Ovary (tissue), 9 donors: Measurements from ENCODE around the gene C1QA. TPM values are rescaled to one million over a fixed set of nuclear protein-coding genes. Genes with fewer than 3 reads are reported as not detected.
"Not testable (repeated sequence)": the region's sequence is repeated elsewhere in the genome, so short reads cannot be mapped to it uniquely, and the experiment has no call there.

Experiments used
- DNase-seq, 5 donors: peaks; one replicate each; pipeline ENCODE4 v3.0.0-alpha.2; 2019 to 2020
- H3K27ac ChIP-seq, 2 donors: fragments of 200-600 bp; one replicate each; pipeline versions ENCODE4 v1.5.1 to v1.8.0; 2019 to 2022
- H3K27me3 ChIP-seq: fragments of 200-600 bp; one replicate; pipeline ENCODE4 v1.8.0; 2022
- H3K36me3 ChIP-seq: fragments of 200-600 bp; sonication (generic); one replicate; pipeline ENCODE4 v1.5.1; 2019
- H3K4me1 ChIP-seq: one replicate; pipeline ENCODE4 v1.8.1; 2013; ENCODE audit warnings: mild to moderate bottlenecking, moderate library complexity; ENCODE audit not compliant: insufficient read depth
- H3K4me3 ChIP-seq: fragments of 200-600 bp; sonication (generic); one replicate; pipeline ENCODE4 v1.5.1; 2017
- H3K9me3 ChIP-seq, 2 donors: fragments of 200-600 bp in 1 of 2; sonication (generic) in 1 of 2; one replicate each; pipeline versions ENCODE4 v1.5.1 to v1.8.1; 2013 to 2019; ENCODE audit warnings: mild to moderate bottlenecking in 1 of 2, moderate library complexity in 1 of 2
- CTCF ChIP-seq, 3 donors: fragments of 450-650 bp in 2 of 3; fragments of 200-600 bp in 1 of 3; IDR thresholded peaks; one replicate each; pipeline versions ENCODE4 v1.5.1 to v1.8.0; 2016 to 2022; ENCODE audit warnings: antibody characterized with exemption in 3 of 3, mild to moderate bottlenecking in 1 of 3
- EP300 ChIP-seq: sonication (generic); formaldehyde crosslinking; IDR thresholded peaks from one replicate; pipeline ENCODE4 v1.6.1; 2017; ENCODE audit warnings: antibody characterized with exemption
- POLR2A ChIP-seq: fragments of 450-650 bp; IDR thresholded peaks from one replicate; pipeline ENCODE4 v1.6.1; 2017; ENCODE audit warnings: antibody characterized with exemption, mild to moderate bottlenecking, moderate library complexity
- WGBS, 3 donors: extraction: QIAGEN DNeasy Blood & Tissue Kit in 1 of 3; methylation state at CpG; one replicate each; pipeline versions ENCODE4 v1.1.5 to v1.1.7; 2013 to 2017; 5-methylcytosine and 5-hydroxymethylcytosine counted together
- intact Hi-C, 4 donors: fragments of 100-400 bp; cut with DNase I; formaldehyde crosslinking; loops; one replicate each; pipeline versions ENCODE4 v1.11.0 to v1.15.1; 2022 to 2023
- polyA plus RNA-seq, 2 donors: library from polyadenylated mRNA; stranded (reverse); fragments of 200-250 nt in 1 of 2; fragments of 350-450 nt in 1 of 2; fragmentation: Illumina TruSeq in 1 of 2; extraction: RNeasy Lipid Tissue Mini Kit (QIAGEN cat#74804) in 1 of 2; gene quantifications; one replicate each; pipeline ENCODE4 v1.2.3, GENCODE V29; 2013 to 2014
- total RNA-seq, 7 donors: library from RNA; depleted of rRNA in 2 of 7; stranded (reverse); fragments of >200 nt in 2 of 7; fragmentation: NEBNext Ultra II Directional in 3 of 7; extraction: Animal tissue kit (Norgen Biotek cat#: 25700) in 3 of 7; gene quantifications; one replicate each; pipeline versions ENCODE4 v1.1.0 to v1.2.4, GENCODE V29; 2016 to 2023
- donor health status: DM: no; HTN: no; CAD: no; lungs with moderate emphysema.
- donor health status: DM: no; HTN: no; CAD: no.
- donor health status: Bipolar disorder and iron deficiency.
- donor health status: DM: yes; HTN: yes; CAD: no.
- donor health status: DM: no; HTN: no; CAD: no.
- donor health status: DM: yes; HTN: yes; CAD: no.

C1QA gene
- total and polyA plus RNA-seq, 9 donors, result 26.8 to 89.6 (median 52.7) TPM

DNA sequence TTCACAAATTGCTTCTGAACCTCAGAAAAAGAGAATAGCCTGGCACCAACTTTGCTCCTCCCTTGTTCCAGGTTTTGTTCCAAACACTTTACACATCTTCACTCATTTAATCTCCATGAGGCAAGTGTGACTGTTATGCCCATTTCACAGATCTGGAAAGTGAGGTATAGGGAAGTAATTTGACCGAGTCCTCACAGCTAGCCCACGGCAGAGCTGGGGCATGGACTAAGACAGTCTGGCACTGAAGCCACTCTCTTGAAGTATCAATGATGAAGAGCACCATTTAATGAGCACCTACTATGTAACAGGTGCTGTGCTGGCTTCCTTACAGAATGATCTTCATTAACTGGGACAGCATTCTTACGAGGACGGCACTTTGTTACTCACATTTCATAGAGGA, 35.6 kb downstream of the C1QA start:
- no peaks in the 10 kb centered on the region for H3K9me3 ChIP-seq
- H3K36me3 ChIP-seq, result no peaks in the 10 kb centered on the region
- 78 to 88% (median 79%) methylated on average over 4 of the region's 4 CpGs for WGBS, 3 donors
- no peak overlapping the region for H3K4me3 ChIP-seq
- H3K4me1 ChIP-seq, result no peaks in the 10 kb centered on the region
- TF ChIP-seq CTCF (IDR thresholded peaks at IDR 0.05), result no peak
- TF ChIP-seq POLR2A, result no peak
- TF ChIP-seq EP300, result no peak
- intact Hi-C loops, result no loop called here
- DNase-seq, result no peak
- no peaks in the 10 kb centered on the region for H3K27me3 ChIP-seq
- H3K27ac ChIP-seq, result no peak overlapping the region

- TF ChIP-seq EP300 (no peak), POLR2A (no peak), CTCF (IDR thresholded peaks at IDR 0.05) (no peak)
- no peaks in the 10 kb centered on the region for H3K9me3 ChIP-seq
- no peaks in the 10 kb centered on the region for H3K4me1 ChIP-seq
- peak in 1 of 5 donors; percentile 42 for DNase-seq
- no peak overlapping the region for H3K27ac ChIP-seq
- 14 to 23% (median 19%) methylated on average over 17 of the region's 17 CpGs for WGBS, 3 donors
- H3K4me3 ChIP-seq, result no peak overlapping the region
- H3K36me3 ChIP-seq, result no peaks in the 10 kb centered on the region
- intact Hi-C loops, result no loop called here
- no peaks in the 10 kb centered on the region for H3K27me3 ChIP-seq
These were observed 37.3 kb downstream of the C1QA start for GRCh38 chr1:22673486-22674409.

GRCh38 chr1:22674410-22674749, 38.0 kb downstream of the C1QA start:
- TF ChIP-seq POLR2A (no peak), CTCF (IDR thresholded peaks at IDR 0.05) (no peak), EP300 (no peak)
- intact Hi-C loops, result no loop called here
- no peaks in the 10 kb centered on the region for H3K4me1 ChIP-seq
- no peaks in the 10 kb centered on the region for H3K36me3 ChIP-seq
- H3K9me3 ChIP-seq, result no peaks in the 10 kb centered on the region
- no peak for DNase-seq
- no peaks in the 10 kb centered on the region for H3K27me3 ChIP-seq
- H3K27ac ChIP-seq, result no peak overlapping the region
- WGBS, 3 donors, result 30 to 39% (median 38%) methylated on average over 1 of the region's 1 CpG
- H3K4me3 ChIP-seq, result no peak overlapping the region

DNA sequence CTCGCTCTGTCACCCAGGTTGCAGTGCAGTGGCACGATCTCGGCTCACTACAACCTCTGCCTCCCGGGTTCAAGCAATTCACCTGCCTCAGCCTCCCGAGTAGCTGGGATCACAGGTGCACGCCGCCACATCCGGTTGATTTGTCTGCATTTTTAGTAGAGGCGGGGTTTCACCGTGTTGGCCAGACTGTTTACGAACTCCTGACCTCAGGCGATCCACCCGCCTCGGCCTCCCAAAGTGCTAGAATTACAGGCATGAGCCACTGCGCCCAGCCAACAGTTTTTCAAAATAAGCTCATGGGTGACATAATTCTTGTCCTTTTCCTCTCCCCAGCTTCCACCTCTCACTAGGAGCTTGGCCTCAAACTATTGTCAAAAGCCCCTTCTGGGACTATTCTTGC, 39.7 kb downstream of the C1QA start:
- WGBS, 3 donors, result 86 to 88% (median 87%) methylated on average over 15 of the region's 15 CpGs
- H3K9me3 ChIP-seq, H3K4me1 ChIP-seq, H3K4me3 ChIP-seq, intact Hi-C loops, H3K36me3 ChIP-seq, H3K27ac ChIP-seq, H3K27me3 ChIP-seq, DNase-seq: not testable (repeated sequence)

DNA sequence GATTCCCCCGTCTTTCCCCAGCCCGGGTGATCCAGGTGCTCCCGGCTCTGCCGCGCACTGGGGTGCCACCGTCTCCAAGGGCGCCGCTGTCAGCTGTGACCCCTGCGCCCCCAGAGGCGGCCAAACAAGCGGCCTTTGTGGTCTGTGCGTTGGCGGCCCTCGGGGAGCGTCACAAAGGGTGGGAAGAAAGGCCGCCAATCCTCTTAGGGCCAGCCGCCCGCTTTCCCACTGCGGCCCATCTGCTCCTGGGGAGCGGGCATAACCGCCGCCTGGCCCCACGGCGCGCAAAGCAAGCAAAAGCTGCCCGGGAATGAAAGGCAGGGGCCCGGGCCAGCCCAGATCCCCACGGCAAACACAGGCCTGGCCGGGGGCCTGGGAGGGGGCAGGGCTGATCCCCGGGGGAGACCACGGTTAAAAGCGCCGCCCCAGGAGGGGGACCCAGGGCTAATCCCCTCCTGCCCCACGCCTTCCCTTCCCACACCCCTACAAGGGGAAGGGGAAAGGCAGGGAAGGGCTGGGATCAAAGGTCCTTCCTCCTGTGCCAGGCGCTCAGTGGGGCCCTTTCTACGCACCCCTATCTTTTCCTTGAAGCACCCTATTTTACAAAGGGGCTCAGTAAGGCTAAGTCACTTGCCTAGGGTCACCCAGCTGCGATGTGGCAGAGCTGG, 40.6 kb downstream of the C1QA start:
- Histone ChIP-seq H3K27me3 (no peaks in the 10 kb centered on the region), H3K36me3 (no peaks in the 10 kb centered on the region), H3K9me3 (no peaks in the 10 kb centered on the region), H3K4me3 (no peak overlapping the region), H3K4me1 (no peaks in the 10 kb centered on the region), H3K27ac (no peak overlapping the region)
- intact Hi-C loops, result no loop called here
- DNase-seq, result no peak
- TF ChIP-seq EP300, result no peak
- TF ChIP-seq CTCF (IDR thresholded peaks at IDR 0.05), result no peak
- no peak for TF ChIP-seq POLR2A
- WGBS, 3 donors, result 80 to 86% (median 84%) methylated on average over 33 to 37 of the region's 37 CpGs
